ENCODE measurements around the gene DTX3.

DTX3 gene

GRCh38 chr12:57579011-57579410 lies 25.6 kb upstream of the DTX3 start:
- H2BK15ac ChIP-seq (replicated peaks; ENCODE audit: low read depth): no peak overlapping the region
- no peaks in the 10 kb centered on the region for H3K27me3 ChIP-seq (ENCODE audit: insufficient read depth, low read length, poor library complexity)
- no peak overlapping the region for H3K18ac ChIP-seq (ENCODE audit: low read length)
- no peak overlapping the region for H3K27ac ChIP-seq (ENCODE audit: low read depth, low read length)
- H3K79me2 ChIP-seq (ENCODE audit: control insufficient read depth, insufficient read depth, low read length): no peaks in the 10 kb centered on the region
- no peak overlapping the region for H3K9ac ChIP-seq (ENCODE audit: low read length)
- H3K56ac ChIP-seq (ENCODE audit: low read length): no peak overlapping the region
- no peak overlapping the region for H4K5ac ChIP-seq (ENCODE audit: low read length)
- no peak overlapping the region for H3K4me3 ChIP-seq (ENCODE audit: low read length)
- no peak overlapping the region for H3K4me2 ChIP-seq (ENCODE audit: low read length)
- H2AK5ac ChIP-seq (ENCODE audit: low read length): no peak overlapping the region
- H2BK120ac ChIP-seq (ENCODE audit: low read depth, low read length): no peak overlapping the region
- H2BK5ac ChIP-seq (ENCODE audit: low read length): no peak overlapping the region
- H3K36me3 ChIP-seq (ENCODE audit: control insufficient read depth, insufficient read depth, low read length): peaks cover 1% of the 10 kb centered on the region
- WGBS (ENCODE audit: extremely low coverage, insufficient coverage, low lambda C conversion rate): no CpG with 5 or more reads among the region's 2 CpGs
- H3K4me1 ChIP-seq (ENCODE audit: control insufficient read depth, low read depth, low read length): peaks cover 2% of the 10 kb centered on the region
- H3K23ac ChIP-seq (ENCODE audit: low read length): no peak overlapping the region
- no peak for DNase-seq
- H3K79me1 ChIP-seq (ENCODE audit: low read length): no peaks in the 10 kb centered on the region
- H3K4ac ChIP-seq (ENCODE audit: low read depth, low read length): no peak overlapping the region
- H4K8ac ChIP-seq (ENCODE audit: low read depth, low read length): no peak overlapping the region

DNA sequence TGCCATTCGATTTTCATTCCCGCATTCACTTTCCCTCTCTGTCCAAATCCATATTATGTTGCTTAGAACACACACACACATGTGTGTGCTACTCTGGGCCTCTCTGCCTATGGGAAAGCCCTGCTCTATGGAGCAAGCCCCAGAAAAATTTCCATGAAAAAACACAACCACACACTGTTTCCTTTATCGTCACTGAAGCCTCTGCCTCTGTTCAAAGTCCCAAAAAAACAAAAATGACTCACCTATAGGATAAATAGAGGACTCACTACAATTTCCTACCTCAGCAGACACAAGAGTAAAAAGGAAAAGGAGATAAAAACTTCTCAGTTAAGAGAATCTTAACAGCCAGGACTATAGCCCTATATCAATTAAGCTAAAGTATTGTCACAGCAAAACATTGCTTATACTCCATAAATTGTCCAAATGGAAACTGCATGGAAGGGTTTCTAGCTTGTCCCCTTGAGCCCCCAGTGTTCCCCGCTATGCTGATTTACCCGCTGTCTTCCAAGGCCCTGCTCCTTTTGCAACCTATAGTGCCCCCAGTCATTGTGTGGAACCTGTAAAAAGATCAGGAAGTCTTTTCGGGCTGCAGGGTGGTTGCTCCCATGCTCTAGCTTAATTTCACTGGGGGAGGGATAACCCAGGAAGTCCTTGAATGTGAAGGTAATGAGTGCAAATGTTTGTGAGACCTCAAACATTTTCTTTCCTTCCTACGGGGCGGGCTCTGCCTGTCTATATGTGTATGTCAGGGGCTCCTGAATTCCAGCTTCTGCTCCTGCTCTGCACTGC lies 24.8 kb upstream of the DTX3 start:
- H3K4me2 ChIP-seq (ENCODE audit: low read length): no peak overlapping the region
- H4K5ac ChIP-seq (ENCODE audit: low read length): no peak overlapping the region
- DNase-seq: no peak
- peaks cover 1% of the 10 kb centered on the region for H3K36me3 ChIP-seq (ENCODE audit: control insufficient read depth, insufficient read depth, low read length)
- WGBS (ENCODE audit: extremely low coverage, insufficient coverage, low lambda C conversion rate): no CpG with 5 or more reads among the region's 8 CpGs
- no peak overlapping the region for H2AK5ac ChIP-seq (ENCODE audit: low read length)
- H3K79me2 ChIP-seq (ENCODE audit: control insufficient read depth, insufficient read depth, low read length): no peaks in the 10 kb centered on the region
- no peaks in the 10 kb centered on the region for H3K79me1 ChIP-seq (ENCODE audit: low read length)
- no peak overlapping the region for H3K56ac ChIP-seq (ENCODE audit: low read length)
- no peak overlapping the region for H3K27ac ChIP-seq (ENCODE audit: low read depth, low read length)
- no peak overlapping the region for H3K23ac ChIP-seq (ENCODE audit: low read length)
- no peak overlapping the region for H3K18ac ChIP-seq (ENCODE audit: low read length)
- no peak overlapping the region for H2BK5ac ChIP-seq (ENCODE audit: low read length)
- H3K4me1 ChIP-seq (ENCODE audit: control insufficient read depth, low read depth, low read length): peaks cover 2% of the 10 kb centered on the region
- H3K4me3 ChIP-seq (ENCODE audit: low read length): no peak overlapping the region
- H3K27me3 ChIP-seq (ENCODE audit: insufficient read depth, low read length, poor library complexity): no peaks in the 10 kb centered on the region
- H3K4ac ChIP-seq (ENCODE audit: low read depth, low read length): no peak overlapping the region
- no peak overlapping the region for H2BK15ac ChIP-seq (replicated peaks; ENCODE audit: low read depth)
- no peak overlapping the region for H2BK120ac ChIP-seq (ENCODE audit: low read depth, low read length)
- no peak overlapping the region for H4K8ac ChIP-seq (ENCODE audit: low read depth, low read length)
- no peak overlapping the region for H3K9ac ChIP-seq (ENCODE audit: low read length)

DNA sequence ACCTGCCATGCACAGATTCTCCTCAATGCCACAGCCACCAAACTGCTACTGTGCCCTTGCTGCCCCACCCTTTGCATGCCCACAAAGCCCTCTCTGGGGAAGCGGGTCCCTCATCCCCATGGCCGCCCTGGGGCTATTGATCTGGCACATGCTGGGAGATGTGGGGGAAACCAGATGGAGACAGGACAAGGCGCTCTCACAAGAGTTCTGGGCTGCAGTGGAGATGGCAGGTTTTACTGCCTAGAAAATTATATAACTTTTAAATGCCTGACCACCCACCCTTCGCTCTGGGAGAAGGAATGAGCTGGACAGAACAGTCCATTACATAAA lies 24.2 kb upstream of the DTX3 start:
- Histone ChIP-seq H3K23ac (ENCODE audit: low read length) (no peak overlapping the region), H3K27me3 (ENCODE audit: insufficient read depth, low read length, poor library complexity) (no peaks in the 10 kb centered on the region), H3K4me3 (ENCODE audit: low read length) (no peak overlapping the region), H3K4me1 (ENCODE audit: control insufficient read depth, low read depth, low read length) (peaks cover 2% of the 10 kb centered on the region), H2BK5ac (ENCODE audit: low read length) (no peak overlapping the region), H4K8ac (ENCODE audit: low read depth, low read length) (no peak overlapping the region), H2AK5ac (ENCODE audit: low read length) (no peak overlapping the region), H3K27ac (ENCODE audit: low read depth, low read length) (no peak overlapping the region), H3K36me3 (ENCODE audit: control insufficient read depth, insufficient read depth, low read length) (peaks cover 1% of the 10 kb centered on the region), H3K4ac (ENCODE audit: low read depth, low read length) (no peak overlapping the region), H3K4me2 (ENCODE audit: low read length) (no peak overlapping the region), H3K9ac (ENCODE audit: low read length) (no peak overlapping the region), H2BK120ac (ENCODE audit: low read depth, low read length) (no peak overlapping the region), H2BK15ac (replicated peaks; ENCODE audit: low read depth) (no peak overlapping the region), H3K56ac (ENCODE audit: low read length) (no peak overlapping the region), H3K18ac (ENCODE audit: low read length) (no peak overlapping the region), H3K79me2 (ENCODE audit: control insufficient read depth, insufficient read depth, low read length) (no peaks in the 10 kb centered on the region), H3K79me1 (ENCODE audit: low read length) (no peaks in the 10 kb centered on the region), H4K5ac (ENCODE audit: low read length) (no peak overlapping the region)
- DNase-seq: no peak
- WGBS (ENCODE audit: extremely low coverage, insufficient coverage, low lambda C conversion rate): no CpG with 5 or more reads among the region's 4 CpGs

- Histone ChIP-seq H4K5ac (ENCODE audit: low read length) (no peak overlapping the region), H3K18ac (ENCODE audit: low read length) (no peak overlapping the region), H4K8ac (ENCODE audit: low read depth, low read length) (no peak overlapping the region), H2BK120ac (ENCODE audit: low read depth, low read length) (no peak overlapping the region), H3K4me3 (ENCODE audit: low read length) (no peak overlapping the region), H3K27ac (ENCODE audit: low read depth, low read length) (no peak overlapping the region), H2BK15ac (replicated peaks; ENCODE audit: low read depth) (no peak overlapping the region), H3K27me3 (ENCODE audit: insufficient read depth, low read length, poor library complexity) (no peaks in the 10 kb centered on the region), H2BK5ac (ENCODE audit: low read length) (no peak overlapping the region), H3K4ac (ENCODE audit: low read depth, low read length) (no peak overlapping the region), H3K4me1 (ENCODE audit: control insufficient read depth, low read depth, low read length) (peaks cover 2% of the 10 kb centered on the region), H2AK5ac (ENCODE audit: low read length) (no peak overlapping the region), H3K79me2 (ENCODE audit: control insufficient read depth, insufficient read depth, low read length) (no peaks in the 10 kb centered on the region), H3K23ac (ENCODE audit: low read length) (no peak overlapping the region), H3K36me3 (ENCODE audit: control insufficient read depth, insufficient read depth, low read length) (no peaks in the 10 kb centered on the region), H3K56ac (ENCODE audit: low read length) (no peak overlapping the region), H3K9ac (ENCODE audit: low read length) (no peak overlapping the region), H3K79me1 (ENCODE audit: low read length) (no peaks in the 10 kb centered on the region), H3K4me2 (ENCODE audit: low read length) (no peak overlapping the region)
- DNase-seq: no peak
- WGBS (ENCODE audit: extremely low coverage, insufficient coverage, low lambda C conversion rate): no CpG with 5 or more reads among the region's 1 CpG
Observed at GRCh38 chr12:57581802-57582201, 22.8 kb upstream of the DTX3 start.

- H2AK5ac ChIP-seq (ENCODE audit: low read length): no peak overlapping the region
- H3K36me3 ChIP-seq (ENCODE audit: control insufficient read depth, insufficient read depth, low read length): no peaks in the 10 kb centered on the region
- H3K79me1 ChIP-seq (ENCODE audit: low read length): no peaks in the 10 kb centered on the region
- no peaks in the 10 kb centered on the region for H3K79me2 ChIP-seq (ENCODE audit: control insufficient read depth, insufficient read depth, low read length)
- no peak overlapping the region for H3K4me3 ChIP-seq (ENCODE audit: low read length)
- no peak for DNase-seq
- no peak overlapping the region for H4K5ac ChIP-seq (ENCODE audit: low read length)
- H3K9ac ChIP-seq (ENCODE audit: low read length): no peak overlapping the region
- no peak overlapping the region for H3K18ac ChIP-seq (ENCODE audit: low read length)
- no peak overlapping the region for H2BK15ac ChIP-seq (replicated peaks; ENCODE audit: low read depth)
- H3K4me1 ChIP-seq (ENCODE audit: control insufficient read depth, low read depth, low read length): peaks cover 2% of the 10 kb centered on the region
- H2BK120ac ChIP-seq (ENCODE audit: low read depth, low read length): no peak overlapping the region
- no CpG with 5 or more reads among the region's 1 CpG for WGBS (ENCODE audit: extremely low coverage, insufficient coverage, low lambda C conversion rate)
- no peaks in the 10 kb centered on the region for H3K27me3 ChIP-seq (ENCODE audit: insufficient read depth, low read length, poor library complexity)
- no peak overlapping the region for H3K27ac ChIP-seq (ENCODE audit: low read depth, low read length)
- H3K4me2 ChIP-seq (ENCODE audit: low read length): no peak overlapping the region
- H3K56ac ChIP-seq (ENCODE audit: low read length): no peak overlapping the region
- H2BK5ac ChIP-seq (ENCODE audit: low read length): no peak overlapping the region
- no peak overlapping the region for H3K4ac ChIP-seq (ENCODE audit: low read depth, low read length)
- H4K8ac ChIP-seq (ENCODE audit: low read depth, low read length): no peak overlapping the region
- no peak overlapping the region for H3K23ac ChIP-seq (ENCODE audit: low read length)
Observed at GRCh38 chr12:57582440-57582839, 22.2 kb upstream of the DTX3 start.
